ENCODE measurements around the gene SNTG2. TPM values are rescaled to one million over a fixed set of nuclear protein-coding genes. Genes with fewer than 3 reads are reported as not detected.

The SNTG2 gene
- total RNA-seq, 1 donor, result under 0.01 TPM

GRCh38 chr2:951224-952006 lies 766 bp downstream of the SNTG2 start:
- DNase-seq (ENCODE audit: low read depth), result no peak

GRCh38 chr2:953408-953807 lies 2.8 kb downstream of the SNTG2 start:
- no peak for TF ChIP-seq CTCF (IDR thresholded peaks at IDR 0.05; ENCODE audit: insufficient read depth, low read depth, low read length)
- no peak for DNase-seq (ENCODE audit: low read depth)

More at GRCh38 chr2:951224-952006, 766 bp downstream of the SNTG2 start:
- no peak overlapping the region for H3K4me3 ChIP-seq (ENCODE audit: low read depth, low read length)
- no peak for TF ChIP-seq CTCF (IDR thresholded peaks at IDR 0.05; ENCODE audit: insufficient read depth, low read depth, low read length)

GRCh38 chr2:953975-954686 lies 3.5 kb downstream of the SNTG2 start:
- H3K4me3 ChIP-seq (ENCODE audit: low read depth, low read length), result no peak overlapping the region
- peak; percentile 7 for DNase-seq (ENCODE audit: low read depth)
- peak; percentile 9 for TF ChIP-seq CTCF (IDR thresholded peaks at IDR 0.05; ENCODE audit: insufficient read depth, low read depth, low read length)

More at GRCh38 chr2:953408-953807, 2.8 kb downstream of the SNTG2 start:
- H3K4me3 ChIP-seq (ENCODE audit: low read depth, low read length), result no peak overlapping the region

GRCh38 chr2:954687-955000 lies 4.0 kb downstream of the SNTG2 start:
- peak; percentile 0 for TF ChIP-seq CTCF (IDR thresholded peaks at IDR 0.05; ENCODE audit: insufficient read depth, low read depth, low read length)
- H3K4me3 ChIP-seq (ENCODE audit: low read depth, low read length), result no peak overlapping the region
- no peak for DNase-seq (ENCODE audit: low read depth)

GRCh38 chr2:955829-956731 lies 5.4 kb downstream of the SNTG2 start:
- DNase-seq (ENCODE audit: low read depth), result no peak
- TF ChIP-seq CTCF (IDR thresholded peaks at IDR 0.05; ENCODE audit: insufficient read depth, low read depth, low read length), result no peak

GRCh38 chr2:959457-959856 lies 8.8 kb downstream of the SNTG2 start:
- H3K4me3 ChIP-seq (ENCODE audit: low read depth, low read length), result no peak overlapping the region
- no peak for DNase-seq (ENCODE audit: low read depth)
- no peak for TF ChIP-seq CTCF (IDR thresholded peaks at IDR 0.05; ENCODE audit: insufficient read depth, low read depth, low read length)

More at GRCh38 chr2:955829-956731, 5.4 kb downstream of the SNTG2 start:
- H3K4me3 ChIP-seq (ENCODE audit: low read depth, low read length), result no peak overlapping the region
